PC-9 (cell line): ENCODE data around the gene RPTOR. TPM values are rescaled to one million over a fixed set of nuclear protein-coding genes. Genes with fewer than 3 reads are reported as not detected.

ENCODE experiments used
- BruUV-seq: library from RNA; stranded (reverse); fragments of 400-500 nt; replicated peaks from 2 replicates; lab custom pipeline; 2021; lab: Mats Ljungman, UMichigan
- CTCF ChIA-PET: fragments of 300-600 bp; sonication (Branson Sonifier 250); formaldehyde crosslinking; loops from one replicate; lab custom pipeline; 2022; ENCODE audit warnings: antibody characterized with exemption; lab: Charles Lee
- POLR2A ChIA-PET: fragments of 300-600 bp; sonication (Branson Sonifier 250); formaldehyde crosslinking; loops from one replicate; lab custom pipeline; 2022; ENCODE audit warnings: antibody characterized with exemption; ENCODE audit not compliant: unreplicated experiment; lab: Charles Lee
- DNase-seq, 2 experiments: peaks; one replicate each; pipeline versions ENCODE4 v3.0.0 to v3.0.0-alpha.2; 2015 to 2022; ENCODE audit warnings: mixed read lengths in 1 of 2
- H2AFZ ChIP-seq: fragments of 200-600 bp; sonication (generic); 2 replicates; pipeline ENCODE4 v1.8.1; 2017; ENCODE audit warnings: antibody characterized with exemption
- H3F3A ChIP-seq: fragments of 200-600 bp; sonication (generic); 2 replicates; pipeline ENCODE4 v1.8.1; 2017; ENCODE audit warnings: antibody characterized with exemption, mild to moderate bottlenecking, low read depth; ENCODE audit not compliant: insufficient read depth
- H3K27ac ChIP-seq: fragments of 200-600 bp; sonication (generic); 2 replicates; pipeline ENCODE4 v1.6.1; 2016; ENCODE audit warnings: mixed run types
- H3K27me3 ChIP-seq: fragments of 200-600 bp; sonication (generic); 2 replicates; pipeline ENCODE4 v1.6.1; 2016; ENCODE audit warnings: low read depth, mixed run types; ENCODE audit not compliant: insufficient read depth
- H3K36me3 ChIP-seq: fragments of 200-600 bp; sonication (generic); 2 replicates; pipeline ENCODE4 v1.6.1; 2016; ENCODE audit warnings: low read depth, mixed run types
- H3K4me1 ChIP-seq: fragments of 200-600 bp; sonication (generic); replicated peaks from 2 replicates; pipeline ENCODE4 v1.6.1; 2016; ENCODE audit warnings: mixed run types; ENCODE audit not compliant: insufficient read depth
- H3K4me2 ChIP-seq: fragments of 200-600 bp; sonication (generic); 2 replicates; pipeline ENCODE4 v1.6.1; 2017; ENCODE audit warnings: mixed run types
- H3K4me3 ChIP-seq: fragments of 200-600 bp; sonication (generic); 2 replicates; pipeline ENCODE4 v1.6.1; 2016; ENCODE audit warnings: mixed run types
- H3K79me2 ChIP-seq: fragments of 200-600 bp; sonication (generic); 2 replicates; pipeline ENCODE4 v1.6.1; 2017; ENCODE audit warnings: low read depth, mixed run types
- H3K9me2 ChIP-seq: fragments of 200-600 bp; sonication (generic); 2 replicates; pipeline ENCODE4 v1.8.1; 2017; ENCODE audit warnings: mild to moderate bottlenecking; ENCODE audit not compliant: insufficient read depth
- H3K9me3 ChIP-seq: fragments of 200-600 bp; sonication (generic); 2 replicates; pipeline ENCODE4 v1.8.1; 2016; ENCODE audit warnings: low read depth; ENCODE audit not compliant: insufficient read depth
- H4K20me1 ChIP-seq: fragments of 200-600 bp; sonication (generic); 2 replicates; pipeline ENCODE4 v1.8.1; 2017; ENCODE audit not compliant: insufficient read depth
- EZH2 ChIP-seq: fragments of 200-600 bp; sonication (generic); IDR thresholded peaks from 2 replicates; pipeline ENCODE4 v1.8.0; 2017; ENCODE audit warnings: antibody characterized with exemption, low read depth
- intact Hi-C: fragments of 100-400 bp; cut with micrococcal nuclease; formaldehyde crosslinking; loops from one replicate; pipeline ENCODE4 v1.10.0; 2022; ENCODE audit not compliant: unreplicated experiment
- total RNA-seq: library from RNA; stranded (reverse); gene quantifications from 2 replicates; pipeline ENCODE4 v1.2.3, GENCODE V29; 2021
- TF ChIP-seq, protein P1 (sequence below): fragments of 200-600 bp; sonication (generic); conservative IDR thresholded peaks from 2 replicates; pipeline ENCODE4 v1.6.1; 2017; ENCODE audit warnings: mixed run types, antibody characterized with exemption, mild to moderate bottlenecking, moderate library complexity

Gene RPTOR
- total RNA-seq, 1 experiment from 2014 or later, result 50.8 TPM

DNA sequence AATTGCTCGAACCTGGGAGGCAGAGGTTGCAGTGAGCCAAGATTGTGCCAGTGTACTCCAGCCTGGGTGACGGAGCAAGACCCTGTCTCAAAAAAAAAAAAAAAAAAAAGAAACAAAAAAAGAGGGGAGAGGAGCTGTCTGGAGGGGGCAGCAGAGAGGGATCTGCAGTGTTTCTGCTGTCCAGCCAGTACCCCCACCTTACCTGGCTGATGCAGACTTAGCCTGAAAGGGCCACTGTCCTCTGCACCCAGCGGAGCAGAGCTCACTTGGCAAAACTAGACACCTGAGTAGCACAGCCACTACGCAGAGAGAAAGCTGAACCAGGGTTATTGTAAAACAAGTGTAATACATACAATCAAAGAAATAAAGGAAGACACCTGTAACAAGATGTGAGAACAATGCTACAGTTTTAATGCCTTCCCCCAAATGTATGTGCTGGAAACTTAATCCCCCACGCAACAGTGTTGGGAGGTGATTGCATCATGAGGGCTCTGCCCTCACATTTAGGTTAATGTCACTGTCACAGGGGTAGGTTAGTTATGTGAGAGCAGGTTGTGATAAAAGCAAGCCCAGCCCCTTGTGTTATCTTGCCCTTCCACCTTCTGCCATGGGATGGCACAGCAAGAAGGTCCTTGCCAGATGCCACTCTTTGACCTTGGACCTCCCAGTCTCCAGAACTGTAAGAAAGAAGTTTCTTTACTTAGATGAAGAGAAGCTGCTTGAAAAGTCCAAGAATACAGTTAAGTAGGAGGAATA is 211.2 kb downstream of the RPTOR start:
- no peaks in the 10 kb centered on the region for H3K27me3 ChIP-seq
- H3K27ac ChIP-seq, result no peak overlapping the region
- BruUV-seq, result no TSS peak
- no peaks in the 10 kb centered on the region for H3K79me2 ChIP-seq
- H3F3A ChIP-seq, result peaks cover 11% of the 10 kb centered on the region
- H3K9me3 ChIP-seq, result no peaks in the 10 kb centered on the region
- H3K4me1 ChIP-seq, result peaks cover 20% of the 10 kb centered on the region
- no peak overlapping the region for H3K4me2 ChIP-seq
- TF ChIP-seq, protein P1, sequence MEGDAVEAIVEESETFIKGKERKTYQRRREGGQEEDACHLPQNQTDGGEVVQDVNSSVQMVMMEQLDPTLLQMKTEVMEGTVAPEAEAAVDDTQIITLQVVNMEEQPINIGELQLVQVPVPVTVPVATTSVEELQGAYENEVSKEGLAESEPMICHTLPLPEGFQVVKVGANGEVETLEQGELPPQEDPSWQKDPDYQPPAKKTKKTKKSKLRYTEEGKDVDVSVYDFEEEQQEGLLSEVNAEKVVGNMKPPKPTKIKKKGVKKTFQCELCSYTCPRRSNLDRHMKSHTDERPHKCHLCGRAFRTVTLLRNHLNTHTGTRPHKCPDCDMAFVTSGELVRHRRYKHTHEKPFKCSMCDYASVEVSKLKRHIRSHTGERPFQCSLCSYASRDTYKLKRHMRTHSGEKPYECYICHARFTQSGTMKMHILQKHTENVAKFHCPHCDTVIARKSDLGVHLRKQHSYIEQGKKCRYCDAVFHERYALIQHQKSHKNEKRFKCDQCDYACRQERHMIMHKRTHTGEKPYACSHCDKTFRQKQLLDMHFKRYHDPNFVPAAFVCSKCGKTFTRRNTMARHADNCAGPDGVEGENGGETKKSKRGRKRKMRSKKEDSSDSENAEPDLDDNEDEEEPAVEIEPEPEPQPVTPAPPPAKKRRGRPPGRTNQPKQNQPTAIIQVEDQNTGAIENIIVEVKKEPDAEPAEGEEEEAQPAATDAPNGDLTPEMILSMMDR, result no peak
- TF ChIP-seq EZH2, result no peak
- no peak for DNase-seq
- no peaks in the 10 kb centered on the region for H3K9me2 ChIP-seq
- no peaks in the 10 kb centered on the region for H3K36me3 ChIP-seq
- POLR2A ChIA-PET, result no interaction called here
- no peak overlapping the region for H2AFZ ChIP-seq
- H3K4me3 ChIP-seq, result no peak overlapping the region
- CTCF ChIA-PET, result interaction anchor here (0.6 to 0.7 kb wide), 2 partner anchors 32 to 125 kb away, joined by 5 to 17 read pairs; no protein-coding TSS in a partner anchor
- intact Hi-C loops, result no loop called here
- H4K20me1 ChIP-seq, result no peaks in the 10 kb centered on the region

DNA sequence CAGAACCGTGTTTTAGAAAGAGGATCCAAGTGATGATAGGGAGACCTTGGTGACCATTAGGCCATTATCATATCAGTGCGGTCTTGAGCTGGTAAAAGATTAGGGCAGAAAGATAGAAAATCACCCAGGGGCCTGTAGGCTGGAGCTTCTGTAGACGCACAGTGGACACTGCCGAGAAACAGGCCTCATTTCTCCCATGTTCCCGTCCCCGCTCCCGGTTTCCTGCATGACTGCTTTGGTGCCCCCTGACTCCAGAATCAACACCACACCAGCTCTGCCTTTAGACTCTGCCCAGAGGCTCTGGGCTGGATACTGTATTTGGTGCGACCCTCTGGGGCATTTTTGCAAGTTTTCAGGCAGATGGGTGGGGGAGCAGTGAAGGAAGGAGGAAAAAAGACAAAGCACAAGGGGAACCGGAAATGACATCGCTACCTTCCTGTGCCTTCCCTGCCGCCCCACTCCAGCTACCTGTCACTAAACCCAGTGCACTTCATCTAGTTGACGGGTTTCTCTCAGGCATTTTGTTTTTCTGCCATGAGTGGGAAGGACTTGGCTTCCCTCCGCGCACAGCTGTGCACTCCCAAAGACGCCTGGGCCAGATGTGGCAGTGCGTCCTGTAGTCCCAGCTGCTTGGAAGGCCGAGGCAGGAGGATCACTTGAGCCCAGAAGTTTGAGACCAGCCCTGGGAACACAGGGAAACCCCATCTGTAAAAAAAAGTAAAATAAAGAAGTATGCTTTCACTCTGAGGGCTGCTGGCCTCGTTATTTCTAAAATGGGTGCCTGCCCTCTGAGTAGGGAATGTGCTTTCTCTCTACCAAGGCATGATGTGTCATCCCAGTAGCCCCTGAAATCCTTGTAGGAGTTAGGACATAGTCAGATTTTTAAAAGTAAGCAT is 214.1 kb downstream of the RPTOR start:
- H2AFZ ChIP-seq, result no peak overlapping the region
- H3K9me2 ChIP-seq, result no peaks in the 10 kb centered on the region
- H3K9me3 ChIP-seq, result no peaks in the 10 kb centered on the region
- TF ChIP-seq, protein P1, result no peak
- no peak for TF ChIP-seq EZH2
- 0 out of 2 replicates have a peak overlapping the region, but pooled peaks have one; percentile 69 for H3K27ac ChIP-seq
- H3K4me3 ChIP-seq, result no peak overlapping the region
- H3K36me3 ChIP-seq, result no peaks in the 10 kb centered on the region
- H3K4me1 ChIP-seq, result peaks cover 40% of the 10 kb centered on the region
- no peak overlapping the region for H3K4me2 ChIP-seq
- peaks cover 16% of the 10 kb centered on the region for H3F3A ChIP-seq
- DNase-seq, result no peak
- no peaks in the 10 kb centered on the region for H3K27me3 ChIP-seq
- POLR2A ChIA-PET, result no interaction called here
- CTCF ChIA-PET, result interaction anchor here (0.6 kb wide), 1 partner anchor 1744 kb away, joined by 8 read pairs; no protein-coding TSS in a partner anchor
- H4K20me1 ChIP-seq, result no peaks in the 10 kb centered on the region
- no TSS peak for BruUV-seq
- intact Hi-C loops, result no loop called here
- peaks cover 11% of the 10 kb centered on the region for H3K79me2 ChIP-seq

DNA sequence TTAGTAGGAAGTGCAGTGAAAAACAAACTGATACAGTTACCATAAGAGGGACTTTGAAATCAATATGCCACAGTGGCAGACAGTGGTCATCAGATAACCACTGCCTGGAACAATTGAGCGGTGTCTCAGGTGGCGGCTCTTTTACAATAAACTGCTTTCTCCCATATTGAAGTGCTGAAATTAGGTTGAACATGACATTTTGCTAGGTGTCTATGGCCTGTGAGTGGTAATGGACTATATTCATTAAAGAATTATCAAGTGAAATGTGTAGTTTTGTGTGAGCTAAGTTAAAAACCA is 214.7 kb downstream of the RPTOR start:
- POLR2A ChIA-PET, result no interaction called here
- Histone ChIP-seq H2AFZ (no peak overlapping the region), H3K4me2 (no peak overlapping the region), H3K27me3 (no peaks in the 10 kb centered on the region), H3K4me1 (peaks cover 40% of the 10 kb centered on the region), H3K79me2 (peaks cover 11% of the 10 kb centered on the region), H3K9me3 (no peaks in the 10 kb centered on the region), H3F3A (peaks cover 16% of the 10 kb centered on the region), H3K9me2 (no peaks in the 10 kb centered on the region), H3K27ac (0 out of 2 replicates have a peak overlapping the region, but pooled peaks have one; percentile 69), H4K20me1 (no peaks in the 10 kb centered on the region), H3K4me3 (no peak overlapping the region), H3K36me3 (no peaks in the 10 kb centered on the region)
- intact Hi-C loops, result no loop called here
- CTCF ChIA-PET, result no interaction called here
- TF ChIP-seq EZH2, result no peak
- TF ChIP-seq, protein P1, result no peak
- no peak for DNase-seq
- no TSS peak for BruUV-seq
